ENCODE measurements around the gene TMEM125.

TMEM125 gene

GRCh38 chr1:43258370-43258769 is 11.4 kb upstream of the TMEM125 start:
- H4K8ac ChIP-seq (ENCODE audit: low read depth, low read length) = no peak overlapping the region
- no peak overlapping the region for H4K91ac ChIP-seq (ENCODE audit: low read depth, low read length, poor library complexity)
- H3K4me3 ChIP-seq (ENCODE audit: low read length in 2 of 2) = no peak overlapping the region
- no peak overlapping the region for H2AK5ac ChIP-seq (ENCODE audit: low read depth, low read length)
- H2BK5ac ChIP-seq (ENCODE audit: low read length) = no peak overlapping the region
- no CpG with 5 or more reads among the region's 3 CpGs for WGBS, 2 donors (ENCODE audit: extremely low coverage in 2 of 2, insufficient read length in 2 of 2, insufficient replicate concordance in 1 of 2)
- no peak overlapping the region for H2BK15ac ChIP-seq (ENCODE audit: low read length)
- no peaks in the 10 kb centered on the region for H3K36me3 ChIP-seq (replicated peaks in 1 of 2; ENCODE audit: control insufficient read depth in 2 of 2, insufficient read depth in 2 of 2, low read length in 2 of 2)
- H3K79me1 ChIP-seq (ENCODE audit: low read depth, low read length) = no peaks in the 10 kb centered on the region
- no peak overlapping the region for H3K14ac ChIP-seq (ENCODE audit: low read length)
- H3K4ac ChIP-seq (ENCODE audit: low read length) = no peak overlapping the region
- no peak overlapping the region for H2BK120ac ChIP-seq (ENCODE audit: low read depth, low read length)
- peaks cover 0 to 16% (median 0%) of the 10 kb centered on the region in 3 experiments for H3K27me3 ChIP-seq (ENCODE audit: control insufficient read depth in 3 of 3, insufficient read depth in 3 of 3, low read depth in 1 of 3, low read length in 3 of 3)
- peaks cover 2 to 11% of the 10 kb centered on the region in 2 donors for H3K9me3 ChIP-seq (replicated peaks in 1 of 2; ENCODE audit: control insufficient read depth in 2 of 2, insufficient read depth in 1 of 2, low read depth in 1 of 2, low read length in 2 of 2)
- no peak overlapping the region for H3K18ac ChIP-seq (ENCODE audit: low read length)
- H2BK12ac ChIP-seq (ENCODE audit: low read length) = no peak overlapping the region
- no peak overlapping the region for H3K23ac ChIP-seq (ENCODE audit: low read depth, low read length, poor library complexity)
- DNase-seq (ENCODE audit: low spot score) = no peak
- H3K9ac ChIP-seq (ENCODE audit: low read depth, low read length, poor library complexity) = no peak overlapping the region
- no peak overlapping the region for H3K4me2 ChIP-seq (ENCODE audit: insufficient read depth, low read length, poor library complexity, severe bottlenecking)
- H3K4me1 ChIP-seq (ENCODE audit: control insufficient read depth in 2 of 2, insufficient read depth in 1 of 2, low read depth in 1 of 2, low read length in 2 of 2) = no peaks in the 10 kb centered on the region
- H3K27ac ChIP-seq (replicated peaks; ENCODE audit: low read length) = no peak overlapping the region
- no peak overlapping the region for H2AFZ ChIP-seq (ENCODE audit: low read length)

- Histone ChIP-seq H2BK5ac (ENCODE audit: low read length) (no peak overlapping the region), H2AK5ac (ENCODE audit: low read depth, low read length) (no peak overlapping the region), H3K9ac (ENCODE audit: low read depth, low read length, poor library complexity) (no peak overlapping the region), H2BK15ac (ENCODE audit: low read length) (no peak overlapping the region), H3K4ac (ENCODE audit: low read length) (no peak overlapping the region), H3K9me3 (replicated peaks in 1 of 2; ENCODE audit: control insufficient read depth in 2 of 2, insufficient read depth in 1 of 2, low read depth in 1 of 2, low read length in 2 of 2) (peaks cover 2 to 11% of the 10 kb centered on the region in 2 donors), H2BK12ac (ENCODE audit: low read length) (no peak overlapping the region), H3K4me2 (ENCODE audit: insufficient read depth, low read length, poor library complexity, severe bottlenecking) (no peak overlapping the region), H4K91ac (ENCODE audit: low read depth, low read length, poor library complexity) (no peak overlapping the region), H3K4me1 (ENCODE audit: control insufficient read depth in 2 of 2, insufficient read depth in 1 of 2, low read depth in 1 of 2, low read length in 2 of 2) (peaks cover 0 to under 1% of the 10 kb centered on the region in 2 donors), H3K14ac (ENCODE audit: low read length) (no peak overlapping the region), H3K27me3 (ENCODE audit: control insufficient read depth in 3 of 3, insufficient read depth in 3 of 3, low read depth in 1 of 3, low read length in 3 of 3) (peaks cover 0 to 22% (median 0%) of the 10 kb centered on the region in 3 experiments), H3K27ac (replicated peaks; ENCODE audit: low read length) (no peak overlapping the region), H2BK120ac (ENCODE audit: low read depth, low read length) (no peak overlapping the region), H3K23ac (ENCODE audit: low read depth, low read length, poor library complexity) (no peak overlapping the region), H3K18ac (ENCODE audit: low read length) (no peak overlapping the region), H2AFZ (ENCODE audit: low read length) (no peak overlapping the region), H3K4me3 (ENCODE audit: low read length in 2 of 2) (no peak overlapping the region), H3K79me1 (ENCODE audit: low read depth, low read length) (no peaks in the 10 kb centered on the region), H3K36me3 (replicated peaks in 1 of 2; ENCODE audit: control insufficient read depth in 2 of 2, insufficient read depth in 2 of 2, low read length in 2 of 2) (no peaks in the 10 kb centered on the region), H4K8ac (ENCODE audit: low read depth, low read length) (no peak overlapping the region)
- DNase-seq (ENCODE audit: low spot score) = no peak
- WGBS, 2 donors (ENCODE audit: extremely low coverage in 2 of 2, insufficient read length in 2 of 2, insufficient replicate concordance in 1 of 2) = no CpG with 5 or more reads among the region's 4 CpGs
Observed at GRCh38 chr1:43265431-43265830, 4.4 kb upstream of the TMEM125 start.

DNA sequence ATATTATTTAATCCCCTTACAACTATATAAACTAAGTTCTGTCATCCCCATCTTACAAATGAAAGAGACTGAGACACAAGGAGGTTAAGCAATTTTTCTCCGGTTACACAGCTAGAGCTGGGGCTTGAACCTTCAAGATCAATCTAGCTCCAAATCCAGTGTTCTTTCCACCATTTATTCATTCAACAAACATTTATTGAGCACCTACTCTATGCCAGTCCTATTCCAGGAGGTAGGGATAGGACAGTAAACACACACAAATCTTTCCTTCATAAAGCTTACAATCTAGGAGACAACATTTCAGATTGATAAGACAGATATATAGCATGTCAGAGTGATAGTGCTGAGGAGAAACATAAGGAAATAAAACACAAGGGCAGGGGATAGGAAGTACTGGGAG is 2.9 kb upstream of the TMEM125 start:
- Histone ChIP-seq H3K4me2 (ENCODE audit: insufficient read depth, low read length, poor library complexity, severe bottlenecking) (no peak overlapping the region), H2BK15ac (ENCODE audit: low read length) (no peak overlapping the region), H3K9me3 (replicated peaks in 1 of 2; ENCODE audit: control insufficient read depth in 2 of 2, insufficient read depth in 1 of 2, low read depth in 1 of 2, low read length in 2 of 2) (peaks cover 2 to 7% of the 10 kb centered on the region in 2 donors), H3K14ac (ENCODE audit: low read length) (no peak overlapping the region), H2AK5ac (ENCODE audit: low read depth, low read length) (no peak overlapping the region), H3K23ac (ENCODE audit: low read depth, low read length, poor library complexity) (no peak overlapping the region), H2BK5ac (ENCODE audit: low read length) (no peak overlapping the region), H4K91ac (ENCODE audit: low read depth, low read length, poor library complexity) (no peak overlapping the region), H3K27me3 (ENCODE audit: control insufficient read depth in 3 of 3, insufficient read depth in 3 of 3, low read depth in 1 of 3, low read length in 3 of 3) (peaks cover 0 to 31% (median 0%) of the 10 kb centered on the region in 3 experiments), H3K27ac (replicated peaks; ENCODE audit: low read length) (no peak overlapping the region), H3K4ac (ENCODE audit: low read length) (no peak overlapping the region), H2BK120ac (ENCODE audit: low read depth, low read length) (no peak overlapping the region), H3K4me1 (ENCODE audit: control insufficient read depth in 2 of 2, insufficient read depth in 1 of 2, low read depth in 1 of 2, low read length in 2 of 2) (peaks cover 0 to 8% of the 10 kb centered on the region in 2 donors), H3K36me3 (replicated peaks in 1 of 2; ENCODE audit: control insufficient read depth in 2 of 2, insufficient read depth in 2 of 2, low read length in 2 of 2) (no peaks in the 10 kb centered on the region), H2AFZ (ENCODE audit: low read length) (no peak overlapping the region), H3K79me1 (ENCODE audit: low read depth, low read length) (no peaks in the 10 kb centered on the region), H3K18ac (ENCODE audit: low read length) (no peak overlapping the region), H3K9ac (ENCODE audit: low read depth, low read length, poor library complexity) (no peak overlapping the region), H4K8ac (ENCODE audit: low read depth, low read length) (no peak overlapping the region), H3K4me3 (ENCODE audit: low read length in 2 of 2) (no peak overlapping the region), H2BK12ac (ENCODE audit: low read length) (no peak overlapping the region)
- WGBS, 2 donors (ENCODE audit: extremely low coverage in 2 of 2, insufficient read length in 2 of 2, insufficient replicate concordance in 1 of 2) = no CpG with 5 or more reads among the region's 1 CpG
- DNase-seq (ENCODE audit: low spot score) = no peak

- no peaks in the 10 kb centered on the region for H3K79me1 ChIP-seq (ENCODE audit: low read depth, low read length)
- H2BK120ac ChIP-seq (ENCODE audit: low read depth, low read length) = no peak overlapping the region
- no peak overlapping the region for H3K4me3 ChIP-seq (ENCODE audit: low read length in 2 of 2)
- H2BK12ac ChIP-seq (ENCODE audit: low read length) = no peak overlapping the region
- H2AK5ac ChIP-seq (ENCODE audit: low read depth, low read length) = no peak overlapping the region
- no peak overlapping the region for H2BK15ac ChIP-seq (ENCODE audit: low read length)
- H3K14ac ChIP-seq (ENCODE audit: low read length) = no peak overlapping the region
- peaks cover 2 to 6% of the 10 kb centered on the region in 2 donors for H3K9me3 ChIP-seq (replicated peaks in 1 of 2; ENCODE audit: control insufficient read depth in 2 of 2, insufficient read depth in 1 of 2, low read depth in 1 of 2, low read length in 2 of 2)
- peaks cover 0 to 33% (median 0%) of the 10 kb centered on the region in 3 experiments for H3K27me3 ChIP-seq (ENCODE audit: control insufficient read depth in 3 of 3, insufficient read depth in 3 of 3, low read depth in 1 of 3, low read length in 3 of 3)
- H4K8ac ChIP-seq (ENCODE audit: low read depth, low read length) = no peak overlapping the region
- no peak overlapping the region for H2BK5ac ChIP-seq (ENCODE audit: low read length)
- H3K9ac ChIP-seq (ENCODE audit: low read depth, low read length, poor library complexity) = no peak overlapping the region
- H3K36me3 ChIP-seq (replicated peaks in 1 of 2; ENCODE audit: control insufficient read depth in 2 of 2, insufficient read depth in 2 of 2, low read length in 2 of 2) = no peaks in the 10 kb centered on the region
- H2AFZ ChIP-seq (ENCODE audit: low read length) = no peak overlapping the region
- no CpG with 5 or more reads among the region's 9 CpGs for WGBS, 2 donors (ENCODE audit: extremely low coverage in 2 of 2, insufficient read length in 2 of 2, insufficient replicate concordance in 1 of 2)
- H4K91ac ChIP-seq (ENCODE audit: low read depth, low read length, poor library complexity) = no peak overlapping the region
- DNase-seq (ENCODE audit: low spot score) = no peak
- peaks cover 0 to 8% of the 10 kb centered on the region in 2 donors for H3K4me1 ChIP-seq (ENCODE audit: control insufficient read depth in 2 of 2, insufficient read depth in 1 of 2, low read depth in 1 of 2, low read length in 2 of 2)
- H3K23ac ChIP-seq (ENCODE audit: low read depth, low read length, poor library complexity) = no peak overlapping the region
- no peak overlapping the region for H3K27ac ChIP-seq (replicated peaks; ENCODE audit: low read length)
- no peak overlapping the region for H3K4me2 ChIP-seq (ENCODE audit: insufficient read depth, low read length, poor library complexity, severe bottlenecking)
- peak overlapping the region; percentile 85 for H3K18ac ChIP-seq (ENCODE audit: low read length)
- H3K4ac ChIP-seq (ENCODE audit: low read length) = no peak overlapping the region
Observed at GRCh38 chr1:43267291-43267805, 2.4 kb upstream of the TMEM125 start.

Measured in neuronal stem cell (in vitro differentiated cells).